Measurements from ENCODE around the gene NUDT8.
A peak's percentile ranks its signal among the peaks of the same experiment; 100 is the strongest.
"Not testable (repeated sequence)": the region's sequence is repeated elsewhere in the genome, so short reads cannot be mapped to it uniquely, and the experiment has no call there.

The NUDT8 gene

DNA sequence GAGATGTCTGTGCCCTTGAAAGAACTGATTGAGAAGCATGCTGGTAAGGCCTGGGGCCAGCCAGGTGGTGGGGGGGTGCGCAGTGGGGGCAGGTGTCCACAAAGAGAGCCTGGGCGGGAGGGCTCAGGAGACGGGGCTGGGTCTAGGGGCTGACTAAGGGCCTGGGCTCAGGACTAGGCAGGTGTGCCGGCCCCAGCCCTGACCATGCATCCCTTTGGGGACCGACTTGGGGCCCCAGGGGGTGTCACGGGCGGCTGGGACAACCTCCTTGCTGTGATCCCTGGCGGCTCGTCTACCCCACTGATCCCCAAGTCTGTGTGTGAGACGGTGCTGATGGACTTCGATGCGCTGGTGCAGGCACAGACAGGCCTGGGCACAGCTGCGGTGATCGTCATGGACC is 18.6 kb downstream of the NUDT8 start:
- no peak for DNase-seq

DNA sequence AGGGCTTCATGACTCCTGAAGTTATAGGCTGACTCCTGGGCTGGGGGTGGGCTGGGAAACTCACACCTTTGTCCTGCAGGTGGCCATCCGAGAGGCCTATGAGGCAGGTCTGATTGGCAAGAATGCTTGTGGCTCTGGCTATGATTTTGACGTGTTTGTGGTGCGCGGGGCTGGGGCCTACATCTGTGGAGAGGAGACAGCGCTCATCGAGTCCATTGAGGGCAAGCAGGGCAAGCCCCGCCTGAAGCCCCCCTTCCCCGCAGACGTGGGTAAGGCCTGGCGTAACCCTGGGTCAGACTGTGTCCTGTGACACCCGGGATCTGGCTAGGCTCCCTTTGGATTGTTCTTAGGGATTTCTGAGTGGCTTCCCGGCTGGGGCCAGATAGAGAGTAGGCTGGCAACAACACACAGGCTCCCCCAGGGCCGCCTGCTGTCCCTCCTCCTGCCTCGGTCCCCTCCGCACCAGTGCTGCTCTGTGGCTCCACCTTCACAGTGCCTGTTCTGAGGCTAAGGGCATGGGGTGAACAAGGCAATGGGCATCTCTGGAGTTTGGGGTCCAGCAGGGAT is 19.4 kb downstream of the NUDT8 start:
- no peak for DNase-seq

DNA sequence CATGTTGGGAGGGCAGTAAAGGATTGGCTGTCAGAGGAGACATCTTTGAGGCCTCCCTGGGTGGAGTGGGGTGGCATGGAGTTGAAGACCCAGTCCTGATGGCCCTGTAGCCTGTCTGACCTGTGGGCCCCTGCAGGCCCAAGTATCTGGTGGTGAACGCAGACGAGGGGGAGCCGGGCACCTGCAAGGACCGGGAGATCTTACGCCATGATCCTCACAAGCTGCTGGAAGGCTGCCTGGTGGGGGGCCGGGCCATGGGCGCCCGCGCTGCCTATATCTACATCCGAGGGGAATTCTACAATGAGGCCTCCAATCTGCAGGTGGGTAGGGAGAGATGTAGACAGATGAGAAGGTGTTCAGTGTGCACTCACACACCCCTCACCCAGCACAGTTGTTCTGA is 20.4 kb downstream of the NUDT8 start:
- no peak for DNase-seq

DNA sequence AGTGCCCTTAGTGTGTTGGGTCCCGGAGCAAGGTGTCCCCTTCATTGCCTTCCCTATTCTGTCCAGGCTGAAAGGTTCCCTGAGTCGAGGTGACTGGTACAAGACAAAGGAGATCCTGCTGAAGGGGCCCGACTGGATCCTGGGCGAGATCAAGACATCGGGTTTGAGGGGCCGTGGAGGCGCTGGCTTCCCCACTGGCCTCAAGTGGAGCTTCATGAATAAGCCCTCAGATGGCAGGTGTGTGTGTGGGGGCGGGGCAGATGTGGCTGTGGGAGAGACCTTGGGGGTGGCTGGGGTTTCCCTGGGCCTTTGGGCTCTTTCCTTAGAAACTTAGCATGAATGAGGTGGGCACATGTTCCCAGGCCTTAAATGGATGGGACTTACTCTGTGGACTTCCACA is 21.3 kb downstream of the NUDT8 start:
- no peak for DNase-seq

DNA sequence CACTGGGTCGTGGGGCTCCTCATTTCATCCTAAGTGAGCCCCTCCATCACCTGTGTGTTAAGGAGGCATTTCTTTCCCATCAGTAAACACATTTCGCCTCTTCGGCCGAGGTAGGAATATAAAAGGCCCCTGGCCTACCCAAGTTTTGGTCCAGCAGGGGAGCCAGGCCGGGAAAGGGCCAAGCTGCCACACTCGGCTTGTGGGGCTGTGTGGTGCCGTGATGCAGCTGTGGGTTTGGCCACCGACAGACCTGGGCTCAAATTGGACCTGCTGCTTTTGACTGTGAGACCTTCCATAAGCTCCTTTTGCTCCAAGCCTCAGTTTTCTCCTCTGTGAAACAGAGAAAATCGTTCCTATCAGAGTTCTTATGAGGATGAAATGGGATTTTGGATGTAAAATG is 22.2 kb downstream of the NUDT8 start:
- DNase-seq = no peak

DNA sequence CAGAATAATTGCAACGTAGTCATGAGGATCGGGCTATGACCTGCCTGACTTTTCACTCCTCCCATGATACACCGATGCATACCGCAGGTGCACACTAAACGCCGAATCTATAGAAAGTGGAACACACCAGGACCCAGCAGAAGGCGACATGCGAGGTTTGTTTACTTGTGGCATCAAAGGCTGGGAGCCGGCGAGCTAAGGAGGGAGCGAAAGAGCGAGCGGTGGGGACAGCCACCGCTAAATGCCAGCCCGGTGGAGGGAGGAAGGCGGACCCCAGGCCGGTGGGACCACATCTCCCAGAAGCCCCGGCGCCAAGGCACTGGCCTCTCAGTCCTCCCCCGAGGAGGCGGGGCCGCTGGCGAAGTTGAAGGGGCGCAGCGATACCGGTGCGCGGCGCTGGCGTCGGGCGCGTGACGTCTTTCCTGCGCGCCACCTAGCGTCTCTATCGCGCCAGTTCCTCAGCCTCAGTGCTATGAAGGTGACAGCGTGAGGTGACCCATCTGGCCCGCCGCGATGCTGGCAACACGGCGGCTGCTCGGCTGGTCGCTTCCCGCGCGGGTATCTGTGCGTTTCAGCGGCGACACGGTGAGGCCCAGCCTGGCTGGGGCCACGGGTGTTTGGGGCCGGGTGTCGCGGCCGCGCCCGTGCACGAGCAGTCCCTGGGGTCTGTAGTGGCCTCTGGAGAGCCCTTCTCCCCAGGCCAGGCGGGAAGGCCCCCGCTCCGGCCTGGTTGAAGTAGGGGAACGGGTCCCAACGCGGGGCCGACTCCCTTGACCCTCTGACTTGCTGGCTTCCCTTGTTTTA is 23.0 kb downstream of the NUDT8 start, which contains the start of gene NDUFV1:
Gene NDUFV1 (plus strand): TSS at position 445 of the 804 bp plus-strand sequence. CDS start 69 bp downstream, at position 514.
- peak; percentile 94 for DNase-seq

DNA sequence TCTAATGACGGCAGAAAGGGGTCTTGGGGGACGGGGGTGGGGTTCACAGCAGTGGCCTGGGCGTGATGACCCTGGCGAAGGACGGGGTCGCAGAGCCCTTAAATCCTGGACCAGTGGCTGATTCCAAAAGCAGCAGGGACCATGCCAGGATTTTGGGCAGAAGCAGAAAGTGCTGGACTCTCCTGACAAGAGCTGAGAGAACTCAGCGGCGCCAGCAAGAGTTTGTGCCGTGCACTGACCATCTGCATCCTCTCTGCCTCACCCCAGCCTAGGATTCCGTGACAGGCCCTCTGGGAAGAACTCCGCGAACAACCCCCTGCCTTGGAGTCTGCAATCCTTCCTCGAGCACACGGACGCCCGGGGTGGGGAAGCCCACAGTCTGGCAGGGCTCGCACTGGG is 23.6 kb downstream of the NUDT8 start:
- DNase-seq = no peak

DNA sequence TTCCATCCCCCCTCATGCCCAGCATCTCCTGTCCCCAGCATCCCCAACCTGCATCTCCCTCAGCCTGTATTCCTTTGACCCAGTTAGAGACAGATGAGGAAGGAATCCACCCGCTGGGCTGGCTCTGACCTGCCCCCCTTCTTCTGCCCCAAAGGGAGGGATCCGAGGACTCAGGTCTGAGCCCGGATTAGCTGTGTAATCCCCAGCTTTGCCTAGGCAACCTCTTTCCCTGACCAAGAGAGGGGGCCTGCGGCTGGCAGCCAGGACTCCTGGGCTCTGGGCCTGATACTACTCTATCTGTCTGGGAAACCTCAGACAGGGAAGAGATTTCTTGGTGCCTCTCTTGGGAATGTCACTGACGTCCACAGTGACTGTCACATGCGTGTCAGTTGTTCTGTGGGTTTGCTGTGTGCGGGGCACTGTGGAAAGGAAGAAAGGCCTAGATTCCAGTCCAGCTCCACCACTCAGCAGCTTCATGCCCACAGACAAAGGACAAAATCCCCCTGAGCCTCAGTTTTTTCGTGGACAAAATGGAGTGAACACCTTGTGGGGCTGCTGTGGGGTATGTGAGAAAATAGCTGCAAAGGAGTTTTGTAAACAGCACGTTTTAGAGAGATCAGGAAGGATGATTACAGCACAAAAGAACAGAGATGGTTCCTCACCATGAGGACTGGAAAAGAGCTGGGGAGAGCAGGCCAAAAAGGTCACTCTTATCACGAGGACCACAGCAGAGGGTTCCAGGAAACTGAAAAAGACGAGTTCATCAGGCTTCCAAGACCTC is 24.3 kb downstream of the NUDT8 start:
- DNase-seq = no peak

DNA sequence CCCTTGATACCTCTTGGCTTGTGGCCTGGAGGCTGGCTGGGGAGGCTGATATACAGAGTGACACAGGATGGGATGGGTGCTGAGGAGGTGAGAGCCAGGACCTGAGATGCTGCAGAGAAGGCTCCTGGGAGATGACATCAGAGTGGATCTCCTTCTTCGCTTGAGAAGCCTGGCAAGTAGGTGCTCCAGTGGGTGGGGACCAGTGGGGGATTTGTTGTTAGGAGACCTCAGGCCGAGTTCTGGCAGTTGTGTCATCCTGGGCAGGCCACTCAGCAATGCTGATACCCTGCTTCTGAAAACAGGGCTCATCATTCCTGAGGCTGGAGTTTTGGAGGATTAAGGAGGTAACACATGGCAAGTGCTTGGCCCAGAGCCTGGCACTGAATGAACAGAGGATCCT is 24.9 kb downstream of the NUDT8 start:
- no peak for DNase-seq

DNA sequence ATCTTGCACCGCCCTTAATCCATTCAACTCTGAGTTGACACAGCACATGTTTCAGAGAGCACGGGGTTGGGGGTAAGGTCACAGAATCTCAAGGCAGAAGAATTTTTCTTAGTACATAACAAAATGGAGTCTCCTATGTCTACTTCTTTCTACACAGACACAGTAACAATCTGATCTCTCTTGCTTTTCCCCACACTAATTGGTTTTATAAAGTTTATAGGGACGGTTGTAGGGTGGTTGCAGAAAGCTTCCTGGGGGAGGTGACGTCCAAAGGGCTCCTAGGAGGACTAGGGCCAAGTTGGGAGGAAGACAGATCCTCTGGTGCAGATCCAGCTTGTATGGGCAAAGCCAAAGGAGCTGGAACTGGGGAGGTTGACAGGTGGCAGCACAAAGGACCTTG is 25.6 kb downstream of the NUDT8 start:
- DNase-seq = not testable (repeated sequence)

DNA sequence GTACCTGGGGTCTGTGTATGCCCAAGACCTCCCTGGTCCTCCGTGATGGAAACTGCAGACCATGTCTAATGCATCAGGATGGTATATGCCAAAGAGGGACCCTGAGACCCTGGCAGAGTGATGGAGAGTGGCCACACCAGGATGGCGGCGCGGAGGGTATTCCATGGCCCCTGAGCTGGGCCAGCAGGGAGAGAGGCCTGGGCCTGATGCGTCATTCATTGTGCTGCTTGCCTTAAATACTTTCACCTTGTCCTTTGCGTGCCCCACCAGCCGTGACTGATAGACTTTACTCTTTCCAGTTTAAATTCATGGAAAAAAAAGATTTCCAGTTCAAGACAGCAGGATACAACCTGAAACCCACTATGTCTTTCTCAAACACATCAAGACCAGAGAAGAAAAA is 28.6 kb downstream of the NUDT8 start:
- no peak for DNase-seq

DNA sequence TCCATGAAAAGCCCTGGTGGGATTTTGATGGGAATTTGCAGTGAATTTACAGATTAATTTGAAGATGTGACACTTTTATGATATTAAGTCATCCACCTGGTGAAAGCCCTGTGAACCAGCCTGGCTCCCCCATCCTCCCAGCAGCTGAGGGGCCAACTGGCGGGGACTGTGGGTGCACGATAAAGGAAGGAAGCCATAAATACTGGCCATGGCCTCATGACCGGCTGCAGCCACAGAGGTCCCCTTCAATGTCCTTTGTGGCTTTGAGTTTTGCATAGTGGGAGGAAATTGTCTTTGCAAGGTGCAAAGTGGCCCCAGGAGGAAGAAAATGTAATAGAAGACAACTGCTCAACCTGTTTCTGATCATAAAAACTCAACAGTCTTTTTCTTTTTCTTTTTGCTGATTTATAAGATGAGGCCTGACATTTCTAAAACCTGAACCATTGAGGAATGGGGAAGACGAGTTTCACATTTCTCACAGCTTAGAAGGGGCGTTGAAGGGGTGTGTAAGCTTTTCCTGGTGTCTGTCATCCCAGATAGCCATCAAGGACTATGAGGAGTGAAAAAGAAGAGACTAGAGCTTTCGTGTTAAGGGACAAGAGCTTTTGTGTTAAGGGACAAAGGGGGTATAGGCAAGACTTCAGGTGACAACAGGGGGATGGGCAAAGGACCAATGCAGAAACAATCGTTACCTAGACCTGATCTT is 29.3 kb downstream of the NUDT8 start:
- DNase-seq = no peak

DNA sequence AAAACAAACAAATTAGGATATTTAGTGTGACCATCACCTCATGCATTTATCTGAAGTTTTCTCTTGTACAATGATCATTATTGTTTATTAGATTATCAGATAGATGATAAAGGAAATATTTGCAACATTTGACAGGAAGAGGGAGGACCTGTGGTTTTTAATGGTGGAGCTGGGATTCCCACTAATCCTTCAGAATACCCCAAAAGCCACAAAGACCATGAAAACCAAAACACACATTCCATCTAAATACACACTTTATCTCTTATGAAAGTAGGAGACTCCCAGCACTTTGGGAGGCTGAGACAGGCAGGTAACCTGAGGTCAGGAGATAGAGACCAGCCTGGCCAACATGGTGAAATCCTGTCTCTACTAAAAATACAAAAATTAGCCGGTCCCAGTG is 30.6 kb downstream of the NUDT8 start:
- DNase-seq = no peak

DNA sequence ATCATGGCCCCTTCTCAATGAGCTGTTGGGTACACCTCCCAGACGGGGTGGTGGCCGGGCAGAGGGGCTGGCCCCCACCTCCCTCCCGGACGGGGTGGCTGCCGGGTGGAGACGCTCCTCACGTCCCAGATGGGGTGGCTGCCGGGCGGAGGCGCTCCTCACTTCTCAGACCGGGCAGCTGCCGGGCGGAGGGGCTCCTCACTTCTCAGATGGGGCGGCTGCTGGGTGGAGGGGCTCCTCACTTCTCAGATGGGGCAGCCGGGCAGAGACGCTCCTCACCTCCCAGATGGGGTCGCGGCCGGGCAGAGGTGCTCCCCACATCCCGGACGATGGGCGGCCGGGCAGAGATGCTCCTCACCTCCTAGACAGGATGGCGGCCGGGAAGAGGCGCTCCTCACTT is 31.8 kb downstream of the NUDT8 start:
- DNase-seq = not testable (repeated sequence)

DNA sequence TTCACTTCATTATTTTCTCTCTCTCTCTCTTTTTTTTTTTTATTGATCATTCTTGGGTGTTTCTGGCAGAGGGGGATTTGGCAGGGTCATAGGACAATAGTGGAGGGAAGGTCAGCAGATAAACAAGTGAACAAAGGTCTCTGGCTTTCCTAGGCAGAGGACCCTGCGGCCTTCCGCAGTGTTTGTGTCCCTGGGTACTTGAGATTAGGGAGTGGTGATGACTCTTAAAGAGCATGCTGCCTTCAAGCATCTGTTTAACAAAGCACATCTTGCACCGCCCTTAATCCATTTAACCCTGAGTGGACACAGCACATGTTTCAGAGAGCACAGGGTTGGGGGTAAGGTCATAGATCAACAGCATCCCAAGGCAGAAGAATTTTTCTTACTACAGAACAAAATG is 32.3 kb downstream of the NUDT8 start:
- not testable (repeated sequence) for DNase-seq

DNA sequence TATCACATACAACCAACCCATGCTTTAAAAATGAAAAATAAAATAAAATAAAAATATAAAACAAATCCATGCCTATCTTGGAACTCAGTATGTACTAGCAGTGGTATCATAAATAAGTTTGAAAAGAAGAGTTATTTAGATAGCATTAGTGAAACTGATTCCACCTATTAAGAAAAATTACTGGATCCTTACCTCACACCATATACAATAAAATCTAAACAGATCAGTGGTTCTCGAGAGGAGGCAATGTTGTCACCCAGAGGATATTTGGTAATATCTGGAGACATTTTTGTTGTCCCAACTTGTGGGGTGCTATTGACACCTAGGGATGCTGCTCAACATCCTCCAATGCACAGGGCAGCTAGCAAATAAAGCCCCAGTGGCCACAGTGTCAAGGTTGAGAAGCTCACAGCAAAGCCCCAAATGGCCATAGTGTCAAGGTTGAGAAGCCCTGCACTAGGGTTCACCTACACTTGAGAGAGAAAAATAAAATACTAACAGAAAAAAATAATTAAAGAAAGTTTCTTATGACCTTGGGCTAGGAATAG is 32.9 kb downstream of the NUDT8 start:
- no peak for DNase-seq

DNA sequence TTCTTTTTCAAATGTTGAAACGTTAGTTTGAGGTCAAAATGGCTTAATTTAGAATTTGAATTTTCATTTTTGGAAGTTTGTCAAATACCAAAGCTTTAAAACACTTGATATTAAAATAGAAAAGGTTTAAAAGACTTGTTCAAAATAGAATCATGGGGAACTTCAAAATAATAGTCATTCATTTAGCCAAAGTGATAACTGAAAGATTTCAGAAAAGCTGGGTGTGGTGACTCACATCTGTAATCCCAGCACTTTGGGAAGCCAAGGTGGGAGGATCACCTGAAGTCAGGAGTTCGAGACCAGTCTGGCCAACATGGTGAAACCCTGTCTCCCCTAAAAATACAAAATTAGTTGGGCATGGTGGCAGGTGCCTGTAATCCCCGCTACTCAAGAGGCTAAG is 35.3 kb downstream of the NUDT8 start:
- no peak for DNase-seq

DNA sequence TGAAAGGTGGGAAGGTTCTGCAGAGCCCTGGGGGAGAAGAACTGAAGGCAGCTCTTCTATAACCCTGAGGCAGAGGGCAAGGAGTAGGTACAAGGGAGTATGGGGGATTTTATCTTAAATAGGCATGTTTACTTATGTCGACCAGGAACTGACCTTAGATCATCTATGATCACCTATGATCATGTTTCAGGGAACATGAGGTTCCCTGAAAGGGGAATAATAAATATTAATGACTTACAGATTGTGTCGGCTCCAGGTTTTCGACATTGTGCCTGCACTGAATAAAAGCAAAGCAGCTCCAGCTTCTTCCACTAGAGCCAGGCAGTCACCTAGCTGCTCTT is 36.2 kb downstream of the NUDT8 start:
- DNase-seq = no peak

DNA sequence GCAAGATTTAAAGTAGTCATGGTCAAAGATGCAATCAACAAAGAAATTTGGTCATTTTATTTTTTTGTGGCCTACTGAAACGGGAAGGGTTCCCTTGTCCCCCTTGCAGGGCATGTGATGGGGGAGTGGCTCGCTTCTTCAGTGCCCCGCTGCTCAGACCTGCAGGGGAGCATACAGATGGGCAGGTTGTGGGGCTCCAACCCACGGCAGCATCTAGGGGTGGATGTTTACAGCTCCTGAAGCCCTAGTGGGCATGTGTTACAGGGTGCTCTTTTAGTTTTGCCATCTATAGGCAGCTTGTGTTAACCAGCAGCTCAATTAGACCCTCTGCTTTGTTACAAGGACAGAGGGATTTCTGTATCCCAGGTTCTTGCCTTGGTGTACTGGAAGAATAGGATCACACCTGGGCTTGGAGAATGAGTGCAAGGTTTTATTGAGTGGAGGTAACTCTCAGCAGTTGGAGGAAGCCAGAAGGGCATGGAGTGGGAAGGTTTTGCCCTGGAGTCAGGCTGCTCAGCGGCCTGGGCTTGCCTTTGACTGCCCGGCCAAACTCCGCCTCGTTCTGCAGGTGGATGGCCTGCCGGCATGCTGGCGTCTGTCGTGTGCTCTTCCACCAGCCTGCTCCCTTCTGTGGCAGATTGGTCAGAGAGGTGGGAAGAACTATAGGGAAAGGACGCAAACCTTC is 36.7 kb downstream of the NUDT8 start:
- no peak for DNase-seq

DNA sequence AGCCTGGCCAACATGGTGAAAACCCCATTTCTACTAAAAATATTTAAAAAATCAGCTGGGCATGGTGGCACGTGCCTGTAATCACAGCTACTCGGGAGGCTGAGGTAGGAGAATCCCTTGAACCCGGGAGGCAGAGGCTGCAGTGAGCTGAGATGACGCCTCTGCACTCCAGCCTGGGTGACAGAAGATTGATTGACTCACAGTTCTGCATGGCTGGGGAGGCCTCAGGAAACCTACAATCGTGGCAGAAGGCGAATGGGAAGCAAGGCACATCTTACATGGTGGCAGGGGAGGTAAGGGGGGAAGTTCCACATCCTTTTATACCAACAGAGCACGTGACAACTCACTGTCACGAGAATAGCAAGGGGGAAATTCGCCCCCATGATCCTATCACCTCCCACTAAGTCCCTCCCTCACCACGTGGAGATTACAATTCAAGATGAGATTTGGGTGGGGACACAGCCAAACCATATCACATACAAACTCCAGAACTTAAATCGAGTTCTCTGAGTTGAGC is 40.8 kb downstream of the NUDT8 start:
- DNase-seq = not testable (repeated sequence)

DNA sequence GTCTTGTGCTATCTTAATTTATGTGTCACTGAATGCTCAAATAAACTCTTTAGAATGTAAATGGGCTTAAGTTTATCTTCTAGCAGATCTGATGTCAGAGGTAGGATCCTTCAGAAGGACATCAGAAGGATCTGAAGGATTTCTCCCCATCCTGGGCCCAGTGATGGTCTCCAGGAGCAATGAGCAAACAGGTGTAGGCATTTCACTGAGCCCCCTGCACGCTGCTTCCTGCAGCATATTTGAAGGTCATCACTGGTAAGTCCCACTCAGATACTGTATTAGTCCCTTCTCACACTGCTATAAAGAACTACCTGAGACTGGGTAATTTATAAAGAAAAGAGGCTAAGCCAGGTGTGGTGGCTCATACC is 41.6 kb downstream of the NUDT8 start:
- DNase-seq = no peak

DNA sequence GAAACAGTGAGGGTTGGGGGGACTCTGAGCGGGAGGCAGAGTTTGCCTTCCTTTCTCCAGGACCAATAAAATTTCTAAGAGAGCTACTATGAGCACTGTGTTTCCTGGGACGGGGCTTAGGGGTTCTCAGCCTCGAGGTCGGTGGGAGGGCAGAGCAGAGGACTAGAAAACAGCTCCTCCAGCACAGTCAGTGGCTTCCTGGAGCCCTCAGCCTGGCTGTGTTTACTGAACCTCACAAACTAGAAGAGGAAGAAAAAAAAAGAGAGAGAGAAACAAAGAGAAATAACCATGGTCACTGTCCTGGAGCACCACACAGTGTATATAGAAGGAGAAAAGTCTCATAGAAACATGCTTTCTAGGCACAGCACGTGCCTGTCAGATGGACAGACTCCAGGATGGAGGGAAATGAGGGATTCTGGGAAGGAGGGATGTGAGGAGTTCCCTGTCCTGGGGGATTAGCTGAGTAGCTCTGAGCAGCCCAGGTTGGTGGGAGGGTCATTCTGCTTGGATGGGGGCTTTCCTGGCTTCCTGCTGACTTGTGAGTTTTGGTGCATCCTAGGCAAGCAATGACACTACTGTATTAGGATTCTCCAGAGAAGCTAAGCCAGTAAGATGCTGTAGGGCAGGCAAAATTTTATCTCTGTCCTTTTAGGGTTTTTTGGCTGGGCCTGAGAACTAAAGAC is 43.0 kb downstream of the NUDT8 start:
- no peak for DNase-seq
